ENCODE data around the gene ARRDC5. TPM values are rescaled to one million over a fixed set of nuclear protein-coding genes. Genes with fewer than 3 reads are reported as not detected.
"Not testable (repeated sequence)": the region's sequence is repeated elsewhere in the genome, so short reads cannot be mapped to it uniquely, and the experiment has no call there.

Gene ARRDC5
- not detected in 2 replicates for polyA plus RNA-seq
- not detected in 2 replicates for polyA minus RNA-seq

GRCh38 chr19:4902796-4903195, at the start of gene ARRDC5:
TSS of gene ARRDC5 (minus strand) at chr19:4902896. CDS start at chr19:4902825, 71 bp downstream.
- no peaks in the 10 kb centered on the region for H3F3A ChIP-seq (ENCODE audit: insufficient read depth, low read length, poor library complexity, severe bottlenecking)
- no peak within 1 kb of the TSS for H3K27ac ChIP-seq (ENCODE audit: low read length)
- H3K9me3 ChIP-seq (ENCODE audit: low read length), result no peaks in the 10 kb centered on the region
- no peaks in the 10 kb centered on the region for H4K20me1 ChIP-seq (ENCODE audit: insufficient read depth)
- H3K27me3 ChIP-seq (ENCODE audit: insufficient read depth, low read depth, low read length), result no peaks in the 10 kb centered on the region
- H3K9me2 ChIP-seq (ENCODE audit: insufficient read depth, low read length), result no peaks in the 10 kb centered on the region
- no peak for TF ChIP-seq POLR2AphosphoS5 (IDR thresholded peaks at IDR 0.05)
- TF ChIP-seq MXI1 (conservative IDR thresholded peaks at IDR 0.05; ENCODE audit: poor library complexity, severe bottlenecking), result no peak
- no peak for TF ChIP-seq REST (IDR thresholded peaks at IDR 0.05; ENCODE audit: borderline replicate concordance)
- TF ChIP-seq TAF1 (IDR thresholded peaks at IDR 0.05; ENCODE audit: low read depth), result no peak
- TF ChIP-seq EP300 (conservative IDR thresholded peaks at IDR 0.05; ENCODE audit: poor library complexity, severe bottlenecking), result no peak
- no peak for TF ChIP-seq EZH2 (IDR thresholded peaks at IDR 0.05; ENCODE audit: borderline replicate concordance, insufficient read depth, low read length, poor library complexity, severe bottlenecking)
- no peak for TF ChIP-seq CTCF (IDR thresholded peaks at IDR 0.05; ENCODE audit: poor library complexity, severe bottlenecking)
- TF ChIP-seq RAD21 (conservative IDR thresholded peaks at IDR 0.05), result no peak
- TF ChIP-seq SMC3 (conservative IDR thresholded peaks at IDR 0.05; ENCODE audit: poor library complexity), result no peak
- H3K4me2 ChIP-seq (ENCODE audit: low read length), result no peak within 1 kb of the TSS
- no peak within 1 kb of the TSS for H2AFZ ChIP-seq (ENCODE audit: low read depth, low read length)
- no peaks in the 10 kb centered on the region for H3K79me2 ChIP-seq (replicated peaks; ENCODE audit: insufficient read depth, low read length)
- H3K9ac ChIP-seq (ENCODE audit: low read length), result no peak within 1 kb of the TSS
- H3K36me3 ChIP-seq (ENCODE audit: insufficient read depth, low read length), result no peaks in the 10 kb centered on the region
- no peak within 1 kb of the TSS for H3K4me3 ChIP-seq (ENCODE audit: low read length)

- Histone ChIP-seq H3K9me2 (ENCODE audit: insufficient read depth, low read length) (no peaks in the 10 kb centered on the region), H3K36me3 (ENCODE audit: insufficient read depth, low read length) (no peaks in the 10 kb centered on the region), H3K4me3 (ENCODE audit: low read length) (no peak overlapping the region), H4K20me1 (ENCODE audit: insufficient read depth) (no peaks in the 10 kb centered on the region), H3F3A (ENCODE audit: insufficient read depth, low read length, poor library complexity, severe bottlenecking) (no peaks in the 10 kb centered on the region), H3K79me2 (replicated peaks; ENCODE audit: insufficient read depth, low read length) (no peaks in the 10 kb centered on the region), H3K9me3 (ENCODE audit: low read length) (no peaks in the 10 kb centered on the region), H3K27ac (ENCODE audit: low read length) (no peak overlapping the region), H3K9ac (ENCODE audit: low read length) (no peak overlapping the region), H2AFZ (ENCODE audit: low read depth, low read length) (no peak overlapping the region), H3K27me3 (ENCODE audit: insufficient read depth, low read depth, low read length) (no peaks in the 10 kb centered on the region), H3K4me2 (ENCODE audit: low read length) (no peak overlapping the region)
- TF ChIP-seq POLR2AphosphoS5 (IDR thresholded peaks at IDR 0.05), result no peak
- TF ChIP-seq MXI1 (conservative IDR thresholded peaks at IDR 0.05; ENCODE audit: poor library complexity, severe bottlenecking), result no peak
- no peak for TF ChIP-seq SMC3 (conservative IDR thresholded peaks at IDR 0.05; ENCODE audit: poor library complexity)
- TF ChIP-seq REST (IDR thresholded peaks at IDR 0.05; ENCODE audit: borderline replicate concordance), result no peak
- TF ChIP-seq RAD21 (conservative IDR thresholded peaks at IDR 0.05), result no peak
- TF ChIP-seq CTCF (IDR thresholded peaks at IDR 0.05; ENCODE audit: poor library complexity, severe bottlenecking), result no peak
- no peak for TF ChIP-seq TAF1 (IDR thresholded peaks at IDR 0.05; ENCODE audit: low read depth)
- no peak for TF ChIP-seq EP300 (conservative IDR thresholded peaks at IDR 0.05; ENCODE audit: poor library complexity, severe bottlenecking)
- no peak for TF ChIP-seq EZH2 (IDR thresholded peaks at IDR 0.05; ENCODE audit: borderline replicate concordance, insufficient read depth, low read length, poor library complexity, severe bottlenecking)
Observed at GRCh38 chr19:4951656-4952055, 49.0 kb upstream of the ARRDC5 start.

GRCh38 chr19:4950650-4951049, 48.0 kb upstream of the ARRDC5 start:
- H2AFZ ChIP-seq (ENCODE audit: low read depth, low read length); H4K20me1 ChIP-seq (ENCODE audit: insufficient read depth); H3K9me3 ChIP-seq (ENCODE audit: low read length); H3K9me2 ChIP-seq (ENCODE audit: insufficient read depth, low read length); H3K4me3 ChIP-seq (ENCODE audit: low read length); H3K36me3 ChIP-seq (ENCODE audit: insufficient read depth, low read length); H3F3A ChIP-seq (ENCODE audit: insufficient read depth, low read length, poor library complexity, severe bottlenecking); H3K27ac ChIP-seq (ENCODE audit: low read length); H3K27me3 ChIP-seq (ENCODE audit: insufficient read depth, low read depth, low read length); H3K9ac ChIP-seq (ENCODE audit: low read length); H3K79me2 ChIP-seq (replicated peaks; ENCODE audit: insufficient read depth, low read length); H3K4me2 ChIP-seq (ENCODE audit: low read length): not testable (repeated sequence)
